Natural killer cell (primary cell): Measurements from ENCODE around the gene OAT. TPM values are rescaled to one million over a fixed set of nuclear protein-coding genes. Genes with fewer than 3 reads are reported as not detected.

Experiments
- ATAC-seq, 3 donors: fragments of 150-1000 bp in 2 of 3; fragments of 200-7000 bp in 1 of 3; cut with Tn5 transposase; 1 replicate in 1 of 3; 2 replicates in 2 of 3; pipeline ENCODE4 v1.10.0; 2021; ENCODE audit warnings: mild to moderate bottlenecking in 2 of 3, moderate library complexity in 2 of 3
- DNase-seq, 2 donors: peaks; one replicate each; pipeline versions ENCODE4 v3.0.0 to v3.0.0-alpha.2; 2013 to 2021; ENCODE audit warnings: mixed read lengths in 1 of 2
- H3K27ac ChIP-seq: one replicate; pipeline ENCODE4 v1.5.1; 2013; ENCODE audit warnings: mild to moderate bottlenecking, low read length
- H3K27me3 ChIP-seq: one replicate; pipeline ENCODE4 v1.6.1; 2013; ENCODE audit warnings: low read length; ENCODE audit not compliant: control insufficient read depth, insufficient read depth
- H3K36me3 ChIP-seq: one replicate; pipeline ENCODE4 v1.6.1; 2013; ENCODE audit warnings: low read length; ENCODE audit not compliant: control insufficient read depth, insufficient read depth
- H3K4me1 ChIP-seq: one replicate; pipeline ENCODE4 v1.6.1; 2013; ENCODE audit warnings: low read length; ENCODE audit not compliant: control insufficient read depth, insufficient read depth
- H3K4me3 ChIP-seq: one replicate; pipeline ENCODE4 v1.5.1; 2013; ENCODE audit warnings: low read length
- H3K9me3 ChIP-seq: one replicate; pipeline ENCODE4 v1.6.1; 2013; ENCODE audit warnings: low read length; ENCODE audit not compliant: control insufficient read depth, insufficient read depth
- H3K27ac Mint-ChIP-seq, 2 donors: one replicate each; pipeline ENCODE4 v1.8.0; 2022; ENCODE audit warnings: mild to moderate bottlenecking in 2 of 2, mixed read lengths in 2 of 2, moderate library complexity in 1 of 2
- H3K27me3 Mint-ChIP-seq, 2 donors: one replicate each; pipeline ENCODE4 v1.8.0; 2022; ENCODE audit warnings: low read depth in 2 of 2, mixed read lengths in 2 of 2
- H3K36me3 Mint-ChIP-seq: one replicate; pipeline ENCODE4 v1.8.0; 2022; ENCODE audit warnings: mixed read lengths
- H3K4me1 Mint-ChIP-seq, 2 donors: one replicate each; pipeline ENCODE4 v1.8.0; 2022; ENCODE audit warnings: mixed read lengths in 2 of 2
- H3K4me3 Mint-ChIP-seq: one replicate; pipeline ENCODE4 v1.8.0; 2022; ENCODE audit warnings: mild to moderate bottlenecking, moderate library complexity, mixed read lengths
- H3K9me3 Mint-ChIP-seq, 2 donors: one replicate each; pipeline ENCODE4 v1.8.0; 2022; ENCODE audit warnings: mixed read lengths in 2 of 2
- WGBS: methylation state at CpG from one replicate; pipeline ENCODE4 v1.1.7; 2013; ENCODE audit warnings: missing lambda C conversion rate; ENCODE audit not compliant: insufficient coverage; 5-methylcytosine and 5-hydroxymethylcytosine counted together
- intact Hi-C: fragments of 100-400 bp; cut with micrococcal nuclease; formaldehyde crosslinking; loops from one replicate; pipeline ENCODE4 v1.14.2; 2022
- total RNA-seq, 4 donors: library from RNA; stranded (reverse); fragments of 120-200 nt in 1 of 4; gene quantifications; one replicate each; pipeline versions ENCODE4 v1.2.3 to v1.2.4, GENCODE V29; 2013 to 2022
- TF ChIP-seq, protein P1 (sequence below): fragments of 200-600 bp; IDR thresholded peaks from one replicate; pipeline ENCODE4 v1.8.0; 2022; ENCODE audit warnings: antibody characterized with exemption

Gene OAT
- total RNA-seq, 3 donors from 2014 or later (not counting 1 experiment from before 2014, with no cell fraction given): 35.8 to 60.9 (median 48.4) TPM

DNA sequence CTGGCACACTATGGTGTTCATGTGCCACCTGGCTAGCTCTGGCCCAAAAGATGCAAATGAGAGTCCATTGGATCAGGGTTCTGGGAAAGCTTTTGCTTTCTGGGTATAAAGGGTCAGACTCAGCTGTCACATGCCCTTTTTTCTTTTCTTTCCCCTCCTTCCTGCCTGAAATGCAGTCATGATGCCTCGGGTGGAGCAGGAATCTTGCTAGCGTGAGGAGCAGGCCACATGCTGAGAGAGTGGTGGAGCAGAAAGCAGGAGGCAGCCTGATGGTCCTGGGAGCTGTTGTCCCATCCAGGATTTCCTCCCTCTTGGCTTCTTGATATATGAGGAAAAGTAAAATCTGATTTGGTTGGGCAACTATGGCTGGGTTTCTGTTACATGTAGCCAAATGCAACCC lies 40.2 kb upstream of the OAT start:
- TF ChIP-seq, protein P1, sequence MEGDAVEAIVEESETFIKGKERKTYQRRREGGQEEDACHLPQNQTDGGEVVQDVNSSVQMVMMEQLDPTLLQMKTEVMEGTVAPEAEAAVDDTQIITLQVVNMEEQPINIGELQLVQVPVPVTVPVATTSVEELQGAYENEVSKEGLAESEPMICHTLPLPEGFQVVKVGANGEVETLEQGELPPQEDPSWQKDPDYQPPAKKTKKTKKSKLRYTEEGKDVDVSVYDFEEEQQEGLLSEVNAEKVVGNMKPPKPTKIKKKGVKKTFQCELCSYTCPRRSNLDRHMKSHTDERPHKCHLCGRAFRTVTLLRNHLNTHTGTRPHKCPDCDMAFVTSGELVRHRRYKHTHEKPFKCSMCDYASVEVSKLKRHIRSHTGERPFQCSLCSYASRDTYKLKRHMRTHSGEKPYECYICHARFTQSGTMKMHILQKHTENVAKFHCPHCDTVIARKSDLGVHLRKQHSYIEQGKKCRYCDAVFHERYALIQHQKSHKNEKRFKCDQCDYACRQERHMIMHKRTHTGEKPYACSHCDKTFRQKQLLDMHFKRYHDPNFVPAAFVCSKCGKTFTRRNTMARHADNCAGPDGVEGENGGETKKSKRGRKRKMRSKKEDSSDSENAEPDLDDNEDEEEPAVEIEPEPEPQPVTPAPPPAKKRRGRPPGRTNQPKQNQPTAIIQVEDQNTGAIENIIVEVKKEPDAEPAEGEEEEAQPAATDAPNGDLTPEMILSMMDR: no peak
- WGBS: 87% methylated on average over 2 of the region's 2 CpGs
- intact Hi-C loops: no loop called here
- Histone ChIP-seq H3K27me3 (no peaks in the 10 kb centered on the region), H3K36me3 (no peaks in the 10 kb centered on the region), H3K4me1 (peaks cover 11% of the 10 kb centered on the region), H3K4me3 (no peak overlapping the region), H3K27ac (no peak overlapping the region), H3K9me3 (no peaks in the 10 kb centered on the region)
- DNase-seq (no peak), ATAC-seq (no peak)
- Mint-ChIP-seq H3K9me3 (no peaks in the 10 kb centered on the region), H3K4me1 (peaks cover 5% of the 10 kb centered on the region in 2 donors), H3K36me3 (no peaks in the 10 kb centered on the region), H3K4me3 (no peak overlapping the region), H3K27me3 (peaks cover 29 to 36% of the 10 kb centered on the region in 2 donors), H3K27ac (no peak overlapping the region)

DNA sequence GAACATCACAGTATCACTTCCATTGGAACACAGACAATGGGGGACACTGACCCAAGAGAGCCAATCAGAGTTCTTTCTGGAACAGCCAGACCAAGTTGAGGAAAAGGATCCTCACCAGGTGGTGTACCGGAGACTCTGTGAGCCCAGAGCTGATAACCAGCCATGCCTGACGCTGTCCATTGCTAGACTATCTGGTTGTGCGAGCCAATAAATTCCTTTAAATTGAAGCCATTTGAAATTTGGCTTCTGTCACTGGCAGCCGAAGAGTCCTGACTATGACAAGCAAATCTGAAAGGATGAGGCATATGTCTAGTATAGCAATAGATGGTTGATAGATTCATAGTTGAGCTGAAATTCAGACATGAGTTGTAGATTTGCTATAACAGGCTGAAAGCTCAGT lies 39.8 kb upstream of the OAT start:
- H3K9me3 ChIP-seq: no peaks in the 10 kb centered on the region
- no peak for ATAC-seq
- H3K36me3 ChIP-seq: no peaks in the 10 kb centered on the region
- Mint-ChIP-seq H3K27me3 (peaks cover 31 to 41% of the 10 kb centered on the region in 2 donors), H3K4me1 (peaks cover 5% of the 10 kb centered on the region in 2 donors), H3K36me3 (no peaks in the 10 kb centered on the region), H3K9me3 (no peaks in the 10 kb centered on the region), H3K27ac (no peak overlapping the region), H3K4me3 (no peak overlapping the region)
- no peak overlapping the region for H3K27ac ChIP-seq
- peaks cover 11% of the 10 kb centered on the region for H3K4me1 ChIP-seq
- H3K27me3 ChIP-seq: no peaks in the 10 kb centered on the region
- DNase-seq: no peak
- no peak overlapping the region for H3K4me3 ChIP-seq
- 98% methylated on average over 4 of the region's 4 CpGs for WGBS
- TF ChIP-seq, protein P1: no peak
- intact Hi-C loops: no loop called here

DNA sequence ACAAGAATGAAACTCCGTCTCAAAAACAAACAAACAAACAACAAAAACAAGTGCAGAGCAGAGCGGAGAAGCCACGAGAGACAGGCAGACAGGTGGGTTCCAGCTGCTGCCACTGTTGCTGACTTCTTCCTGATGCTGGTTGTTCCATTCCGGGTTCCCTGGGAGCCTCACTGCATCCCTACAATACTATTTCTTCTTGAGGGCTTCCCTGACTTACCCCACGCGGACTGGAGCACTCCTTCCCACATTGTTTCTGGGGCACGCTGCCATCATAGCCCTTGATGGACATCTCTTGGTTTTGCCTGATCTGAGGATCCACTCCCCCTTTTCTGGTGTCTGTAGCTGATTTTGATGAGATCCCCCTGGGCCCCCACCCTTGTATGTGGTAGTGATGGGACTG lies 36.7 kb upstream of the OAT start:
- H3K27ac Mint-ChIP-seq: no peak overlapping the region
- no peak for ATAC-seq
- H3K27me3 ChIP-seq: peaks cover 15% of the 10 kb centered on the region
- no peak overlapping the region for H3K4me3 ChIP-seq
- H3K4me3 Mint-ChIP-seq: no peak overlapping the region
- H3K36me3 Mint-ChIP-seq: no peaks in the 10 kb centered on the region
- H3K27ac ChIP-seq: no peak overlapping the region
- WGBS: 75% methylated on average over 7 of the region's 7 CpGs
- no peaks in the 10 kb centered on the region for H3K36me3 ChIP-seq
- no peaks in the 10 kb centered on the region for H3K4me1 ChIP-seq
- no peaks in the 10 kb centered on the region for H3K4me1 Mint-ChIP-seq
- no peaks in the 10 kb centered on the region for H3K9me3 ChIP-seq
- peaks cover 45 to 64% of the 10 kb centered on the region in 2 donors for H3K27me3 Mint-ChIP-seq
- no peak for DNase-seq
- TF ChIP-seq, protein P1: no peak
- intact Hi-C loops: no loop called here
- no peaks in the 10 kb centered on the region for H3K9me3 Mint-ChIP-seq

DNA sequence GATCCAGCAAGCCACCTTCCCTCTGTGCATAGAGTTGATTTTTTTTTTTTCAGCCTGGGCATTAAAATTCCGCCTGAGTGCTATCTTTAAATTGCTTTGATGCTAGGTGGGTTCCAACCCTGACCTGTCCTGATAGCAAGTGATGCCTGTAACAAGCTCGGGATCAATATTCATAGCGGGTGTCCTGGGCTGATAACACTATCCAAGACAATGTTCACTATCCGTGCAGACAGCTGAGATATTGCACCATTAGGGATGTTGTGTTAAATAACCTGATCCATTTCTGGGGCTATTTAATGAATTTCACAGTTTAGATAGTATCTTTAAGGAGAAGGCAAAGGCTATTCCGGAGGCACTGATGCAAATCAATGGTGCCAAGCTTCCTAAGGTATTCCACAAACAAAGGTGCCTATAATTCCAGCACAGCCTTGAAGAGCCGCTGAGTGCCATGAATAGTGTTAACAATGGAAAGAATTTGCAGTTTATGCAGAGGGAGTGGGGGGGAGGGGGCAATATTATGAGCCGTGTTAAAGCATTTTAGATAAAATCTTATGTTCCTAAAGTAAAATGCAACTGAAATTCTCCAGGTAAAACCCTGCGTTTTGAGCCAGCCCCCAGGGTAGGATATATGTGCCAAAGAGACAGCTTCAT lies 35.4 kb upstream of the OAT start:
- no peak for DNase-seq
- Histone ChIP-seq H3K4me3 (no peak overlapping the region), H3K36me3 (no peaks in the 10 kb centered on the region), H3K9me3 (no peaks in the 10 kb centered on the region), H3K27ac (no peak overlapping the region), H3K27me3 (peaks cover 21% of the 10 kb centered on the region), H3K4me1 (peaks cover 2% of the 10 kb centered on the region)
- Mint-ChIP-seq H3K27ac (no peak overlapping the region), H3K4me1 (no peaks in the 10 kb centered on the region), H3K9me3 (no peaks in the 10 kb centered on the region), H3K4me3 (no peak overlapping the region), H3K36me3 (no peaks in the 10 kb centered on the region), H3K27me3 (peaks cover 52 to 70% of the 10 kb centered on the region in 2 donors)
- intact Hi-C loops: no loop called here
- ATAC-seq: no peak
- WGBS: 32% methylated on average over 8 of the region's 8 CpGs
- TF ChIP-seq, protein P1: no peak
